HepG2 (cell line): ENCODE data around the gene BMPER. TPM values are rescaled to one million over a fixed set of nuclear protein-coding genes. Genes with fewer than 3 reads are reported as not detected.

Source experiments
- ATAC-seq: fragments of 200-7000 bp; cut with Tn5 transposase; 3 replicates; pipeline ENCODE4 v1.9.1; 2020; ENCODE audit warnings: mild to moderate bottlenecking, moderate library complexity
- BruUV-seq: library from RNA; stranded (reverse); fragments of 400-500 nt; replicated peaks from 2 replicates; lab custom pipeline; 2021; lab: Mats Ljungman, UMichigan
- CTCF ChIA-PET: fragments of 300-600 bp; formaldehyde crosslinking; extraction: SDS; loops from one replicate; lab custom pipeline; 2021; ENCODE audit warnings: low total read pairs, inconsistent platforms, low intra/inter-chr PET ratio; lab: Yijun Ruan, JAX
- POLR2A ChIA-PET: fragments of 350-600 bp; sonication (Branson Sonifier 250); formaldehyde crosslinking; loops from one replicate; lab custom pipeline; 2020; ENCODE audit warnings: antibody characterized with exemption, inconsistent platforms; lab: Yijun Ruan, JAX
- DNase-seq: peaks from one replicate; pipeline ENCODE4 v3.0.0-alpha.2; 2015; ENCODE audit warnings: low spot score
- FAIRE-seq: peaks from 3 replicates; lab custom pipeline; 2011; peaks lifted over from hg19 to GRCh38; lab: Jason Lieb, UNC
- H2AFZ ChIP-seq: one replicate; pipeline ENCODE4 v1.6.1; 2011; ENCODE audit warnings: low read length, inconsistent platforms
- H3K27ac ChIP-seq: fragments of 300-600 bp; 3 replicates; pipeline ENCODE4 v1.8.0; 2011; ENCODE audit warnings: mixed run types, mild to moderate bottlenecking, mixed read lengths, low read length, inconsistent platforms; ENCODE audit not compliant: insufficient read depth; ENCODE audit errors: extremely low read length
- H3K27me3 ChIP-seq, 2 experiments: fragments of 200-600 bp in 1 of 2; 2 replicates in 1 of 2; 3 replicates in 1 of 2; pipeline versions ENCODE4 v1.6.0 to v1.8.0; 2011; ENCODE audit warnings: low read length in 2 of 2, mild to moderate bottlenecking in 2 of 2, moderate library complexity in 2 of 2, inconsistent platforms in 1 of 2; ENCODE audit not compliant: insufficient read depth in 2 of 2, control insufficient read depth in 1 of 2
- H3K36me3 ChIP-seq, 2 experiments: fragments of 200-600 bp in 1 of 2; replicated peaks in 1 of 2; 2 replicates in 1 of 2; 3 replicates in 1 of 2; pipeline versions ENCODE4 v1.5.1 to v1.8.0; 2011; ENCODE audit warnings: low read length in 2 of 2, inconsistent platforms in 1 of 2; ENCODE audit not compliant: insufficient read depth in 2 of 2, control insufficient read depth in 1 of 2
- H3K4me1 ChIP-seq: 2 replicates; pipeline ENCODE4 v1.5.1; 2012; ENCODE audit warnings: low read length, inconsistent platforms; ENCODE audit not compliant: insufficient read depth
- H3K4me2 ChIP-seq: 2 replicates; pipeline ENCODE4 v1.6.0; 2011; ENCODE audit warnings: low read depth, low read length, inconsistent platforms
- H3K4me3 ChIP-seq, 3 experiments: fragments of 200-600 bp in 1 of 3; sonication (generic), shearing (Covaris generic) in 1 of 3; replicated peaks in 1 of 3; 2 replicates each; pipeline ENCODE4 v1.5.1; 2011 to 2016; ENCODE audit warnings: low read length in 3 of 3, inconsistent platforms in 2 of 3, low read depth in 2 of 3, mild to moderate bottlenecking in 2 of 3, control low read depth in 1 of 3, mixed read lengths in 1 of 3; ENCODE audit not compliant: insufficient read depth in 1 of 3
- H3K79me2 ChIP-seq: one replicate; pipeline ENCODE4 v1.6.1; 2011; ENCODE audit warnings: low read length, inconsistent platforms; ENCODE audit not compliant: insufficient read depth
- H3K9ac ChIP-seq: 2 replicates; pipeline ENCODE4 v1.6.0; 2011; ENCODE audit warnings: mild to moderate bottlenecking, low read depth, low read length, inconsistent platforms; ENCODE audit not compliant: insufficient read depth
- H3K9me3 ChIP-seq: 2 replicates; pipeline ENCODE4 v1.5.1; 2012; ENCODE audit warnings: mild to moderate bottlenecking, low read length
- H4K20me1 ChIP-seq: 2 replicates; pipeline ENCODE4 v1.6.0; 2011; ENCODE audit warnings: inconsistent platforms, mild to moderate bottlenecking, low read length, moderate library complexity; ENCODE audit not compliant: insufficient read depth
- DRAP1 ChIP-seq: IDR thresholded peaks from 2 replicates; pipeline ENCODE4 v1.6.1; 2016; ENCODE audit warnings: missing genetic modification reagents, missing compliant biosample characterization
- GTF3A ChIP-seq: sonication (generic); formaldehyde crosslinking; conservative IDR thresholded peaks from 2 replicates; pipeline ENCODE4 v1.4.0; 2020; ENCODE audit warnings: mild to moderate bottlenecking, missing genetic modification reagents
- KLF6 ChIP-seq: IDR thresholded peaks from 2 replicates; pipeline ENCODE4 v1.8.0; 2016; ENCODE audit warnings: missing biosample characterization, missing genetic modification reagents
- RAD21 ChIP-seq: fragments of 450-650 bp; formaldehyde crosslinking; IDR thresholded peaks from 2 replicates; pipeline ENCODE4 v1.5.0; 2020; ENCODE audit warnings: mild to moderate bottlenecking
- RNF219 ChIP-seq: sonication (generic); formaldehyde crosslinking; IDR thresholded peaks from 2 replicates; pipeline ENCODE4 v1.5.0; 2020; ENCODE audit warnings: mild to moderate bottlenecking, missing genetic modification reagents
- TFDP2 ChIP-seq: sonication (generic); formaldehyde crosslinking; IDR thresholded peaks from 2 replicates; pipeline ENCODE4 v1.4.0; 2020; ENCODE audit warnings: missing genetic modification reagents
- ZMYM3 ChIP-seq: sonication (generic); formaldehyde crosslinking; IDR thresholded peaks from 2 replicates; pipeline ENCODE4 v1.5.1; 2020; ENCODE audit warnings: mild to moderate bottlenecking, missing genetic modification reagents
- ZNF496 ChIP-seq: sonication (generic); formaldehyde crosslinking; IDR thresholded peaks from 2 replicates; pipeline ENCODE4 v1.8.1; 2023; ENCODE audit warnings: mild to moderate bottlenecking, moderate library complexity, missing genetic modification reagents; ENCODE audit not compliant: insufficient replicate concordance
- ZNF580 ChIP-seq: IDR thresholded peaks from 2 replicates; pipeline ENCODE4 v1.6.1; 2016; ENCODE audit warnings: low read depth, borderline replicate concordance
- WGBS: methylation state at CpG from one replicate; pipeline ENCODE4 v1.1.6; 2017; ENCODE audit warnings: low lambda C conversion rate; 5-methylcytosine and 5-hydroxymethylcytosine counted together
- in situ Hi-C: cut with HindIII; loops from 2 replicates; pipeline ENCODE4 v1.10.0; 2017; ENCODE audit warnings: low pct_unique_long_range_greater_than_20kb; ENCODE audit not compliant: extremely low pct_ligation_motif_present
- intact Hi-C: fragments of 100-400 bp; cut with micrococcal nuclease; formaldehyde crosslinking; loops from one replicate; pipeline ENCODE4 v1.10.0; 2022; ENCODE audit not compliant: unreplicated experiment
- polyA plus RNA-seq, 8 experiments: library from polyadenylated mRNA; depleted of rRNA in 3 of 8; stranded (reverse) in 7 of 8; unstranded in 1 of 8; fragments of >200 nt; fragmentation: Illumina TruSeq in 4 of 8; extraction: Trizol in 4 of 8; gene quantifications; 2 replicates each; pipeline versions ENCODE4 v1.2.1 to v1.2.3, GENCODE V29; 2011 to 2016; ENCODE audit warnings: low read depth in 4 of 8, missing spikeins in 1 of 8, mixed read lengths in 1 of 8; ENCODE audit not compliant: insufficient read depth in 1 of 8
- total RNA-seq, 5 experiments: library from RNA; depleted of rRNA; stranded (reverse); fragments of >200 nt; fragmentation: Illumina TruSeq; extraction: Trizol; gene quantifications; 2 replicates each; pipeline ENCODE4 v1.2.3, GENCODE V29; 2016; ENCODE audit warnings: low read depth in 1 of 5

The BMPER gene
- total and polyA plus RNA-seq, 2 of the 13 experiments (the other 11 are each of a cell fraction or from before 2014, with no cell fraction given): not detected

GRCh38 chr7:34038816-34039470 is 133.6 kb downstream of the BMPER start:
- no peak overlapping the region for H3K4me2 ChIP-seq
- H3K79me2 ChIP-seq: no peaks in the 10 kb centered on the region
- DNase-seq (no peak), ATAC-seq (no peak), FAIRE-seq (no peak)
- CTCF ChIA-PET: no interaction called here
- no peak overlapping the region for H2AFZ ChIP-seq
- POLR2A ChIA-PET: no interaction called here
- 92% methylated on average over 3 of the region's 3 CpGs for WGBS
- no TSS peak for BruUV-seq
- no peaks in the 10 kb centered on the region for H4K20me1 ChIP-seq
- H3K9me3 ChIP-seq: no peaks in the 10 kb centered on the region
- intact Hi-C loops (no loop called here), in situ Hi-C loops (no loop called here)
- H3K27ac ChIP-seq: no peak overlapping the region
- H3K36me3 ChIP-seq: no peaks in the 10 kb centered on the region
- H3K4me3 ChIP-seq: no peak overlapping the region
- H3K27me3 ChIP-seq: no peaks in the 10 kb centered on the region; a peak in 1 of 5 replicates
- no peak overlapping the region for H3K9ac ChIP-seq
- peaks cover 27% of the 10 kb centered on the region for H3K4me1 ChIP-seq
- TF ChIP-seq DRAP1 (CRISPR knock-in tag) (no peak), ZNF496 (CRISPR knock-in tag) (no peak), TFDP2 (CRISPR knock-in tag) (no peak), RNF219 (CRISPR knock-in tag) (no peak), GTF3A (no peak), ZMYM3 (no peak), RAD21 (CRISPR knock-in tag) (no peak), KLF6 (CRISPR knock-in tag) (no peak), ZNF580 (CRISPR knock-in tag) (no peak)
